GM21786 (cell line): ENCODE results near the gene RBP5.

Experiments used
- ATAC-seq: cut with Tn5 transposase; IDR thresholded peaks from one replicate; pipeline ENCODE4 v1.9.1; 2021; ENCODE audit not compliant: unreplicated experiment

Gene RBP5

DNA sequence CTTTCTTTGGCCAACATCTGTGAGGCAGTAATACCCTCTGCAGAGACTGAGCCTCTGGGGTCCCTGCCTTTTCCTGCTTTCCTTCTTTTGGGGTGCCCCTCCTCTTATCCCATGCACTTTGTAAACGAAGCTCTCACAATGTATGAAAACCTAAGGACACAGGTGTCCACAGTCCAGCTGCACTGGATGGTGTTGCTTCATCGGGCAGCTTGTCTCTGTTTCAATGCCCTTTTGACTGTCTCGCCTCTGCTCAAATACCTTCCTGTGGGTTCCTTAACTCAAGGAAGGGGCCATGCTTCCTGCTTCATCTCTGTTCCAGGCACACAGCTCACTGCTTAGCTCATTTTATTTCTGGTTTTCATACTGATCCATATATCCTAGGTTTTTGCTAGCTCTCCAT is 26.1 kb downstream of the RBP5 start:
- no peak for ATAC-seq

DNA sequence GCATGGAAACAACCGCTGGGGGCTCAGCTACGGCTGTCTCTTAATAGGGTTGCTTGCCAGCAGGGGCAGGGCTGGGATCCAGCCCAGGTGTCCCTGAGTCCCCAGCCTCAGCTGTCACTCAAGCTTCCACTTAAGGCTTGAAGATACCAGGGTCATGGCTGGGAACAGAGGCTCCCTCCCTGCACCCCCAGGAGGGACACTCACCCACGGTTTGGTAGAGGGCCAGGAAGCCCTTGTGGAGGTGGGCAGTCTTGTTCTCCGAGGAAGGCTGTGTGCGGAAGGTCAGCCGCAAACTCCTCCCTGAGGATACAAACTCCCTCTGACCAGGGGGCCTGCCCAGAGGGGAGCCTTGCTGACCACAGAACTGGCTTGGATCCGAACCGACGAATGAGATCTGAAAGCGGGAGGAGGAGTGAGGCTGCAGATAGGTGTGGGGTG is 27.0 kb downstream of the RBP5 start:
- no peak for ATAC-seq

DNA sequence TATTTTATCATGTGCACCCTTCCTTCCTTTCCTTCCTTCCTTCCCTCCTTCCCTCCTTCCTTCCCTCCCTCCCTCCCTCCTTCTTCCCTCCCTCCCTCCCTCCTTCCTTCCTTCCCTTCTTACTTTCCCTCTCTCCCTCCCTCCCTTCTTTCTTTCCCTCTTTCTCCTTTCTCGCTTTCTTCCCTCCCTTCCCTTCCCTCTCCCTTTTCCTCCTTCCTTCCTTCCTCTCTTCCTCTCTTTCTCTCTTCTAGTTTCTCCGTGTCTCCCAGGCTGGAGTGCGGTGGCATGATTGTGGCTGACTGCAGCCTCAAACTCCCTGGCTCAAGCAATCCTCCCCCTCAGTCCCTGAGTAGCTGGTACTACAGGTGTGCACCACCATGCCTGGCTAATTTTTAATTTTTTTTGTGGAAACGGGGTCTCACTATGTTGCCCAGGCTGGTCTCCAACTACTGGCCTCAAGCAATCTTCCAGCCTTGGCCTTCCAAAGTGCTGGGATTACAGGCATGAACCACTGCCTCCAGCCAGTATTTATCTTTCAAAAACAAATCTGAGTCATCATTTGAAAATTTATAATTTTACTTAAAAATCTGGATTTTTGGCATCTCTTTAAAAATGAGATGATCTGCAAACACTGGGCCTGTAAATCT is 27.5 kb downstream of the RBP5 start:
- ATAC-seq = no peak

DNA sequence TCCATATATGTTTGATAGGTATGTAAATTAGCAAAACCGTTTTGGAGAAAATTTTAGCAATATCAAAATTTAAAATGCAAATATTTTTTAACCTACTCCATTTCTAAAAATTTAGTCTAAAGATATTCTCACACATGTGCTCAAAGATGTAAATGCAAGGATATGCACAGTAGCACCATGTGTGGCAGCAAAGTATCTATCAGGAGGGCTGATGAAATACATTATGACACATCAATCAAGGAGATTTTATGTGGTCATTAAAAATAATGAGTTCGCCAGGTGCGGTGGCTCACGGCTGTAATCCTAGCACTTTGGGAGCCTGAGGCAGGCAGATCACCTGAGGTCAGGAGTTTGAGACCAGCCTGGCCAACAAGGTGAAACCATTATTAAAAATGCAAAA is 28.4 kb downstream of the RBP5 start:
- no peak for ATAC-seq

- ATAC-seq = no peak
Observed at GRCh38 chr12:7099290-7099996, 29.2 kb downstream of the RBP5 start.

- ATAC-seq = no peak
Observed at GRCh38 chr12:7096979-7097378, 31.7 kb downstream of the RBP5 start.

DNA sequence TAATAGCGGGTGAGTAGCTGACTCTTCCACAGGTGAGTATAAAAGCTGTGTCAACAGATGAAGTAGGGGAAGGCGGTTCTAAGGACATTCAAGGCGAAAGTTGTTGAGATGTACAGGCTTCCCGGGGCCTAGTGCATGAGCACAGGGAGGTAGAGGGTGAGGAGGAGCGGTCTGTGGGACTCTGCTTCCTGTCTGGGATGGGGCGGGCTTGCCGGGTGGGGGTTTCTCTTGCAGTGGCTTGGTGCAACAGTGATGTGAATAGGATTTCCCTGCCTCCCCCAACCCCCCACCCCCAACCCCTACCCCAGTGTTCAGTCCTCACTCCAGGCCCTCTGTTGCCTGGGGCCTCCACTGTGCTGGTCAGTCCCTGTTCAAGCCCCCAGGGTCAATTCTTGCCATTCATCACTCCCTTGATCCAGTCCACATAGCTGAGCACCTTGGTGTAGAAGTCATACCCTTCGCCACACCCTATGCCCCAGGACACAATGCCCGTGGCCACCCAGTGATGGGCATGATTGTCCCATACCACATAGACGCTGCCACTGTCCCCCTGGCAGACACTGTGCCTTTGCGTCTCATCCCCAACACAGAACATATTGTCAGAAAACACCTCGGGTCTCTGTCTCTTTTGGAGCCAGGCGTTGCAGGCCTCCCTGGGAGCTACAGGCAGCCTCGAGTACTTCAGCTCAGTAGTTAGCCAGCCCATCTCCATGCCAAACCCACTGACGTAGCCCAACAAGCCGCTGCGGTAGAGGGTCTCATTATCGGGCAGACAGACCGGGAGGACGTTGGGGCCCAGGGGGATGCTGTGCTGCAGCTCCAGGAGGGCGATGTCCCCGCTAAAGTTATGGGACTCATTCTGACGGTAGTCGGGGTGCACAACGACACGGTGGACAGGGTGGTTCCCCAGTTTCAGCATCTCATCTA is 32.4 kb downstream of the RBP5 start:
- no peak for ATAC-seq

GRCh38 chr12:7093892-7094291 is 34.8 kb downstream of the RBP5 start:
- no peak for ATAC-seq

GRCh38 chr12:7093486-7093885 is 35.2 kb downstream of the RBP5 start:
- no peak for ATAC-seq

- ATAC-seq = no peak
Observed at GRCh38 chr12:7092986-7093460, 35.7 kb downstream of the RBP5 start.

- ATAC-seq = no peak
Observed at GRCh38 chr12:7092229-7092985, 36.3 kb downstream of the RBP5 start, which contains the start of gene C1R. Gene C1R (minus strand): TSS chr12:7092445. CDS start chr12:7092388, 57 bp downstream.

- ATAC-seq = no peak
Observed at GRCh38 chr12:7091660-7092228, 36.9 kb downstream of the RBP5 start.

DNA sequence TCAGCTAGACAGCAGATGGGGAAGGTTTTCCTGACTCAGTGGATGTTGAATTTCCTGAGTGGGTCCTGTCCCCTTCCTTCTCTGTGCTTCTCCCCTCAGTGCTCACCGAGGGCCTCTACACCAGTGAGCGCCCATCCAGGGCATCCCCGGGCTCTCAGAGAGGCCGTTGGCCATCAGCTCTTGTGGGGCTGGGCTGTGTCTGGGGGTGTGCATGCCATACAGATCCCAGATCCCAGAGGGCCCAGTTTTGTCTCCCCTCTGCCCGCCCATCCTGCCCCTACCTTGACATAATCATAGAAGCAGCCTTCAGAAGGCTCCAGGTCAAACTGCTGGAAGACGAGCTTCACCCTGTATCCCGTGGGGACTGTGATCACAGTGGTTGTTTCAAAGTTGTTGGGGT is 37.5 kb downstream of the RBP5 start:
- no peak for ATAC-seq

DNA sequence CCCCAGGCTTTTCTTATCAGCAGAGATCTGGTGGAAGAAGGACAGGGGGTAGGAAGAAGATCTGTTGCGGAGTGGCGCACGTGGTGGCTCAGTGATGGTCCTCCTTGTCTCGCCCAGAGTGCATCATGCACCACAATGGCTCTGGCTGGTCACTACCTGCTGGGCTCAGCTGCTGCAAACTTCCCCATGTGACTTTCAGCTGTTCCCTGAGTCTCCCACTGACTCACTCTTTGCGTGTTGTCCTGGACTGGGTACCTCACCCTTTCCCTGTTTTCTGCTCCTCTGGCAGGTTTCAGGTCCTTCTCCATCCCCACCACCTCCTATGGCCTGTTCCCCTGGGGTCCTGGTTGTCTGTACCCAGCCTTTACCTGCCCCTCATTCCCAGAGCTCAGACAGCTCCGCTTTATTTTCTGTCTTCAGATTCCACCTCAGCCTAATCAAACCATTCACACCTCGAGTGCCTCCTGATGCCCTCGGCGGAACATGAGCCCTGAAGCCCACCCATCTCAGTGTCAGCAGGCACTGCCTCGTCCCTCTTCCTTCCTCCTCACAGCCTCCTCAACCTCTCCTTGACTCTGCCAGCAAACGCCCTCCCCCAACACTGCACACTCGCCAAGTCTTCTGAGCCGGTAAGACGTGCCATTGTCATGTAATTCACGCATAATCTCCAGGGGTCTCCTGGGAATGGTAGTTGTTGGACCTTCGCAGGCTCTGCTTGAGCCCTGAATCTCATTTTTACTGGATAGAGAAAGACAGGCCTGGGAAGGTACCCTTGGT is 38.3 kb downstream of the RBP5 start:
- ATAC-seq = no peak

- no peak for ATAC-seq
Observed at GRCh38 chr12:7089196-7089871, 39.4 kb downstream of the RBP5 start.

- ATAC-seq = no peak
Observed at GRCh38 chr12:7083125-7083524, 45.6 kb downstream of the RBP5 start.

GRCh38 chr12:7081037-7081436 is 47.7 kb downstream of the RBP5 start:
- ATAC-seq = no peak

GRCh38 chr12:7079826-7080125 is 48.9 kb downstream of the RBP5 start:
- ATAC-seq = no peak

DNA sequence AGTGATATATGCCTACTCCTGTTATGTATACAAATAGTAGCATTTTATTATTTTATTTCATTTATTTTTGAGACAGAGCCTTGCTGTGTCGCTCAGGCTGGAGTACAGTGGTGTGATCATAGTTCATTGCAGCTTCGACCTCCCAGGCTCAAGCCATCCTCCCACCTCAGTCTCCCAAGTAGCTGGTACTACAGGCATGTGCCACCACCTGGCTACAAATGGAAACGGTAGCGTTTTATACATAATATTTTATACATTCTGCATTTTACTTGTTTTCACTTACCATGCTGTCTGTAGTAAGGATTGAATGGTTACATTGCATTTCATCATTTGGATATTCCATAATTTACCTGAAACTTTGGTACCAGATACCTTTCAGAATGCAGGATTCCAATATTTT is 50.5 kb downstream of the RBP5 start:
- no peak for ATAC-seq
